GM21390 (cell line): ENCODE results near the gene SZT2.
"Not testable (repeated sequence)": the region's sequence is repeated elsewhere in the genome, so short reads cannot be mapped to it uniquely, and the experiment has no call there.

Experiments
- ATAC-seq: cut with Tn5 transposase; IDR thresholded peaks from one replicate; pipeline ENCODE4 v1.9.1; 2021; ENCODE audit not compliant: unreplicated experiment

The SZT2 gene

GRCh38 chr1:43386676-43387075 lies 3.0 kb upstream of the SZT2 start:
- no peak for ATAC-seq

- no peak for ATAC-seq
Observed at GRCh38 chr1:43387976-43388599, 1.6 kb upstream of the SZT2 start.

- ATAC-seq: no peak
Observed at GRCh38 chr1:43388613-43389012, 1.1 kb upstream of the SZT2 start.

- ATAC-seq: no peak
Observed at GRCh38 chr1:43392702-43393101, 3.0 kb downstream of the SZT2 start.

- no peak for ATAC-seq
Observed at GRCh38 chr1:43395523-43395922, 5.8 kb downstream of the SZT2 start.

GRCh38 chr1:43396059-43396458 lies 6.4 kb downstream of the SZT2 start:
- ATAC-seq: no peak

GRCh38 chr1:43398227-43398626 lies 8.5 kb downstream of the SZT2 start:
- ATAC-seq: no peak

DNA sequence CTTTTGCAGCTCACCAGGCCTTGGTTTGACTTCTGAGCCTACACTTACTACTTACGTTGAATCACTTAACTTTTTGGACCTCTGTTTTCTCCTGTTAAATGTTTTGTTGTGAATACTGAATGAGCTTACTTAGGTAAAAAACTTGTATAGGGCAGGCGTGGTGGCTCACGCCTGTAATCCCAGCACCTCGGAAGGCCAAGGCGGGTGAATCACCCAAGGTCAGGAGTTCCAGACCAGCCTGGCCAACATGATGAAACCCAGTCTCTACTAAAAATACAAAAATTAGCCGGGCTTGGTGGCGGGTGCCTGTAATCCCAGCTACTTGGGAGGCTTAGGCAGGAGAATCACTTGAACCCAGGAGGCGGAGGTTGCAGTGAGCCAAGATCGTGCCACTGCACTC lies 10.7 kb downstream of the SZT2 start:
- not testable (repeated sequence) for ATAC-seq

GRCh38 chr1:43402089-43402865 lies 12.6 kb downstream of the SZT2 start:
- ATAC-seq: no peak

DNA sequence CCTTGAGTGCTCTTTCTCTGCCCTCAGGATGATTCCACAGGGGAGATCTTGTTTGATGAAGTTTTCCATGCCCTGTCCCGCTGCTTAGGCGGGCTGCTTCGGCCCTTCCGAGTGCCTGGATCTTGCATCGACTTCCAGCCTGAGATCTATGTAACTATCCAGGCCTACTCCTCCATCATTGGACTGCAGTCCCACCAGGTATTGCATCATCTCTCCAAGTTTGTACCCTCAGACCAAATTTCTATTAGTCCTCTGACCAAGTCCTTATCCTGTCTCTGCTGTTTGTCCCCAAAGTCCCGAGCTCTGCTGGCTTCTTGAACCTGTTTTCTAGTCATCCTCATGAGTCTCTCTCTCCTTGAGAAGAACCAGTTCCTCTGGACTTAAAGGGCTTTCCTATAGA lies 14.7 kb downstream of the SZT2 start:
- no peak for ATAC-seq

- ATAC-seq: no peak
Observed at GRCh38 chr1:43405219-43405875, 15.6 kb downstream of the SZT2 start.

- no peak for ATAC-seq
Observed at GRCh38 chr1:43405876-43406234, 16.2 kb downstream of the SZT2 start.

- ATAC-seq: no peak
Observed at GRCh38 chr1:43410571-43410970, 20.9 kb downstream of the SZT2 start.

DNA sequence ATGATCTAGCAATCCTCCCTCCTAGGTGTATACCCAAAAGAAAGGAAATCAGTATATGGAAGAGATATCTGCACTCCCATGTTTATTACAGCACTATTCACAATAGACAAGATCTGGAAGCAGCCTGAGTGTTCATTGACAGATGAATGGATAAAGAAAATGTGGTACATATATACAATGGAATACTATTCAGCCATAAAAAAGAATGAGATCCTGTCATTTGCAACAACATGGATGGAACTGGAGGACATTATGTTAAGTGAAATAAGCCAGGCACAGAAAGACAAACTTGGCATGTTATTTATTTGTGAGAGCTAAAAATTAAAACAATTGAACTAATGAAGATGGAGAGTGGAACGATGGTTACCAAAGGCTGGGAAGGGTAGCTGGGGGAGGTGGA lies 23.7 kb downstream of the SZT2 start:
- not testable (repeated sequence) for ATAC-seq

DNA sequence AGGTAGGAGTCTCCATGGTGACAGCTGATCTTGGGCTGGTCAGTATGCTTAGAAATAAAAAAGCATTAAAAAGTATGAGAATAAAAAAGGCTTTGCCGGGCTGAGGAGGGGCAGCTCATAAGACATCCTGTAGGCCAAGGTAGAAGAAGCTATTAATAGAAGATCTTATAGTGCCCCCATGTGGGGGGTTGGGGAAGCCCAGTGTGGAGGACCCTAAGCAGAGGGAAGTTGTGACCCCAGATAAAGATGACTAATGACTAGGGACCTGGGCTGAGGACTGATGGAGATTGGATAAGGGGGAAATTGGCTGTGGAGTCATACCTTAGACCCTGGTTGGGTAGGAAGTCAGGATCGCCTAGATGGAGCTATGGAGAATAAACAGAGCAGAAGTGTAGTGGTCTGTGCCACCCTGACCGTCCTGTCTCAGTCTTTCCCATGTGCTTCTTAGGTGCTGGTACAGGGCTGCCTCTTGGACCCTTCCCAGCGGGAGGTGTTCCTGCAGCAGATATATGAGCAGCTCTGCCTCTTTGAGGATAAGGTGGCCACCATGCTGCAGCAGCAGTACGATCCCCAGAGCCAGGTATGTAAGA lies 25.0 kb downstream of the SZT2 start:
- ATAC-seq: no peak

GRCh38 chr1:43415901-43416300 lies 26.2 kb downstream of the SZT2 start:
- ATAC-seq: no peak

- ATAC-seq: no peak
Observed at GRCh38 chr1:43418858-43419257, 29.2 kb downstream of the SZT2 start.

- ATAC-seq: no peak
Observed at GRCh38 chr1:43419627-43420425, 30.1 kb downstream of the SZT2 start.

- no peak for ATAC-seq
Observed at GRCh38 chr1:43420874-43421273, 31.2 kb downstream of the SZT2 start.

DNA sequence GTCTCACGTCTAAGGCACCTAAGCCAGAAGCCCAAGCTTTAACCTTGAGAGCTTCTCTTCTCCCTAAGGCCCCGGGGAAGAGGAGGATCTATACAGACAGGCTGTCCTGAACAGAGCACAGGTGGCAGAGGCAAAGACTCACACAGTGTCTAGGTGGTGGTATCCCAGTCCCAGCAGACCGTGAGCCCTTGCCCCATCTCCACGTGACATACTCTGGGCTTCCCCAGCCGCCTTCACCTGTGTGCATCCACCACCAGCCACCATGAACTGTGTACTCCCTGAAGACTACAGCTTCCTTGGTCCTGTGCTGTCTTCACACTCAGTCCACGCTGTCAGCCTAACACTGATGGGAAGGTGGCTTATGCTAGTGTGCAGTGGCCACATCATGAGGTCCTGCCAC lies 31.7 kb downstream of the SZT2 start:
- ATAC-seq: no peak
